ENCODE data around the gene DDA1.

DNA sequence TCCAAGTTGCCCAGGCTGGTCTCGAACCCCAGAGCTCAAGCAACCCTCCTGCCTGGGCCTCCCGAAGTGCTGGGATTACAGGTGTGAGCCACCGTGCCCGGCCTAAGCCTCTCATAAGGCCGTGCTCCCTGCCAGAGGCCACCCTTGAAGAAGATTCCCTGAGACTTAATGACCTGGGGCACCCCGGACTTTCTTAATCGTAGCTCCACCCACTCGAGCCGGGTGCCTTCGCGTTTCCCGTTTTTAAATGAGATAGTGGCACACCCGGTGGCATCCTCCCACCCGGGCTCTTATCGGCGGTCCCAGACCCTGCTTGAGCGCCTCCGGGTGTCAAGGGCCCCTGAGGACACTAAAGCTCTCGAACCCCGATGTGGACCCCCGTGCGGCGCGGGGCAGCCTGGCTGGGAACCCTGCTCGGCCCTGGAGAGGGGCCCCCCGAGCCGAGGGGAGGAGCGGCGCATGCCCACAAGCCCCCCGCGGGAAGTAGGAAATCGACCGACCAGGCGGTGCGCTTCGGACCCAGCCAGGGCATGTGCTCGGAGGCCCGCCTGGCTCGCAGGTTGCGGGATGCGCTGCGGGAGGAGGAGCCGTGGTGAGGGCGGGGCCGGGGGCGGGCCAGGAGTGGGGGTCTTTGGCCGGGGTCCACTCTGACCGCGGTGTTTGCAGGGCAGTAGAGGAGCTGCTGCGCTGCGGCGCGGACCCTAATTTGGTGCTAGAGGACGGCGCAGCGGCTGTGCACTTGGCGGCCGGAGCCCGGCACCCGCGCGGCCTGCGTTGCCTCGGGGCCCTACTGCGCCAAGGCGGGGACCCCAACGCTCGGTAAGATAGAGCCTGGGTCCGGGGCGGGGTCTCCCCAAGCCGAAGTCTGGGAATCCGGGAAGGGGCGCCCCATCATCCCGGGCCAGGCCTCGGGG is 27.7 kb upstream of the DDA1 start, which contains the start of gene ANKLE1:
- TF ChIP-seq EP300 (IDR thresholded peaks at IDR 0.05; ENCODE audit: low read depth) (no peak), POLR2AphosphoS5 (IDR thresholded peaks at IDR 0.05) (no peak), POLR2A (IDR thresholded peaks at IDR 0.05) (no peak)
- TF ChIP-seq, protein P1, sequence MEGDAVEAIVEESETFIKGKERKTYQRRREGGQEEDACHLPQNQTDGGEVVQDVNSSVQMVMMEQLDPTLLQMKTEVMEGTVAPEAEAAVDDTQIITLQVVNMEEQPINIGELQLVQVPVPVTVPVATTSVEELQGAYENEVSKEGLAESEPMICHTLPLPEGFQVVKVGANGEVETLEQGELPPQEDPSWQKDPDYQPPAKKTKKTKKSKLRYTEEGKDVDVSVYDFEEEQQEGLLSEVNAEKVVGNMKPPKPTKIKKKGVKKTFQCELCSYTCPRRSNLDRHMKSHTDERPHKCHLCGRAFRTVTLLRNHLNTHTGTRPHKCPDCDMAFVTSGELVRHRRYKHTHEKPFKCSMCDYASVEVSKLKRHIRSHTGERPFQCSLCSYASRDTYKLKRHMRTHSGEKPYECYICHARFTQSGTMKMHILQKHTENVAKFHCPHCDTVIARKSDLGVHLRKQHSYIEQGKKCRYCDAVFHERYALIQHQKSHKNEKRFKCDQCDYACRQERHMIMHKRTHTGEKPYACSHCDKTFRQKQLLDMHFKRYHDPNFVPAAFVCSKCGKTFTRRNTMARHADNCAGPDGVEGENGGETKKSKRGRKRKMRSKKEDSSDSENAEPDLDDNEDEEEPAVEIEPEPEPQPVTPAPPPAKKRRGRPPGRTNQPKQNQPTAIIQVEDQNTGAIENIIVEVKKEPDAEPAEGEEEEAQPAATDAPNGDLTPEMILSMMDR (IDR thresholded peaks at IDR 0.05): no peak

All from transverse colon (tissue), 4 donors.